Lower lobe of right lung (tissue), 2 donors: ENCODE data around the gene SARS2. TPM values are rescaled to one million over a fixed set of nuclear protein-coding genes. Genes with fewer than 3 reads are reported as not detected.

Experiments
- ATAC-seq, 2 donors: fragments of 200-7000 bp; cut with Tn5 transposase; one replicate each; pipeline ENCODE4 v1.9.1; 2020 to 2022; ENCODE audit warnings: mild to moderate bottlenecking in 2 of 2, moderate library complexity in 2 of 2
- DNase-seq: peaks from one replicate; pipeline ENCODE4 v3.0.0-alpha.2; 2020
- H3K27ac ChIP-seq: fragments of 200-600 bp; one replicate; pipeline ENCODE4 v1.8.0; 2022
- H3K27me3 ChIP-seq: fragments of 200-600 bp; one replicate; pipeline ENCODE4 v1.8.0; 2022; ENCODE audit warnings: low read depth
- H3K36me3 ChIP-seq: fragments of 200-600 bp; one replicate; pipeline ENCODE4 v1.8.0; 2022; ENCODE audit warnings: mild to moderate bottlenecking
- H3K4me1 ChIP-seq: fragments of 200-600 bp; one replicate; pipeline ENCODE4 v1.8.0; 2022
- H3K4me3 ChIP-seq: fragments of 200-600 bp; one replicate; pipeline ENCODE4 v1.8.0; 2022; ENCODE audit warnings: mild to moderate bottlenecking
- H3K9me3 ChIP-seq: fragments of 200-600 bp; one replicate; pipeline ENCODE4 v1.8.0; 2022
- CTCF ChIP-seq: fragments of 200-600 bp; IDR thresholded peaks from one replicate; pipeline ENCODE4 v1.8.0; 2022; ENCODE audit warnings: antibody characterized with exemption, mild to moderate bottlenecking
- intact Hi-C: fragments of 100-400 bp; cut with DNase I; formaldehyde crosslinking; loops from one replicate; pipeline ENCODE4 v1.11.0; 2022
- total RNA-seq: library from RNA; stranded (reverse); fragmentation: NEBNext Ultra II Directional; extraction: Animal tissue kit (Norgen Biotek cat#: 25700); gene quantifications from one replicate; pipeline ENCODE4 v1.2.1, GENCODE V29; 2021
- donor health status: DM: no; HTN: yes; CAD: no; lungs with severe emphysema.

Gene SARS2
- total RNA-seq, 1 donor from 2014 or later = 21.0 TPM

GRCh38 chr19:38932425-38933179 is 2.0 kb upstream of the SARS2 start:
- Histone ChIP-seq H3K4me1 (peaks cover 30% of the 10 kb centered on the region), H3K36me3 (peaks cover 22% of the 10 kb centered on the region), H3K4me3 (no peak overlapping the region), H3K27ac (no peak overlapping the region), H3K9me3 (peaks cover 3% of the 10 kb centered on the region), H3K27me3 (no peaks in the 10 kb centered on the region)
- DNase-seq (no peak), ATAC-seq (no peak)
- intact Hi-C loops = no loop called here
- peak; percentile 26 for TF ChIP-seq CTCF

- DNase-seq (no peak), ATAC-seq (no peak)
- H3K27me3 ChIP-seq = no peaks in the 10 kb centered on the region
- peak overlapping the region; percentile 89 for H3K4me3 ChIP-seq
- TF ChIP-seq CTCF = no peak
- intact Hi-C loops = no loop called here
- peaks cover 30% of the 10 kb centered on the region for H3K4me1 ChIP-seq
- peaks cover 3% of the 10 kb centered on the region for H3K9me3 ChIP-seq
- H3K27ac ChIP-seq = peak overlapping the region; percentile 92
- H3K36me3 ChIP-seq = peaks cover 22% of the 10 kb centered on the region
Measured at GRCh38 chr19:38931521-38931793, 894 bp upstream of the SARS2 start.

- no peaks in the 10 kb centered on the region for H3K27me3 ChIP-seq
- TF ChIP-seq CTCF = no peak
- H3K4me3 ChIP-seq = peak within 1 kb of the TSS; percentile 89
- H3K36me3 ChIP-seq = peaks cover 24% of the 10 kb centered on the region
- DNase-seq = peak; percentile 99
- peak; percentile 98 to 99 for ATAC-seq
- peaks cover 3% of the 10 kb centered on the region for H3K9me3 ChIP-seq
- intact Hi-C loops = no loop called here
- peak within 1 kb of the TSS; percentile 92 for H3K27ac ChIP-seq
- H3K4me1 ChIP-seq = peaks cover 30% of the 10 kb centered on the region
Measured at GRCh38 chr19:38930776-38931520, 385 bp upstream of the SARS2 start, which contains the start of gene MRPS12. Gene MRPS12 (plus strand): TSS chr19:38930944. CDS start chr19:38931295, 351 bp downstream.

GRCh38 chr19:38928391-38929001 is 2.1 kb downstream of the SARS2 start:
- no peak for DNase-seq
- no peak for TF ChIP-seq CTCF
- intact Hi-C loops = no loop called here

GRCh38 chr19:38924388-38924787 is 6.2 kb downstream of the SARS2 start:
- Histone ChIP-seq H3K4me1 (peaks cover 5% of the 10 kb centered on the region), H3K27me3 (no peaks in the 10 kb centered on the region), H3K4me3 (no peak overlapping the region), H3K36me3 (peaks cover 39% of the 10 kb centered on the region), H3K27ac (no peak overlapping the region), H3K9me3 (no peaks in the 10 kb centered on the region)
- TF ChIP-seq CTCF = no peak
- ATAC-seq (no peak), DNase-seq (no peak)
- intact Hi-C loops = no loop called here

More at GRCh38 chr19:38928391-38929001, 2.1 kb downstream of the SARS2 start:
- H3K27ac ChIP-seq = no peak overlapping the region
- no peak for ATAC-seq
- no peak overlapping the region for H3K4me3 ChIP-seq
- peaks cover 30% of the 10 kb centered on the region for H3K4me1 ChIP-seq
- no peaks in the 10 kb centered on the region for H3K27me3 ChIP-seq
- peaks cover 40% of the 10 kb centered on the region for H3K36me3 ChIP-seq
- H3K9me3 ChIP-seq = no peaks in the 10 kb centered on the region
